CD4-positive, alpha-beta T cell (primary cell): ENCODE measurements around the gene NECTIN4. TPM values are rescaled to one million over a fixed set of nuclear protein-coding genes. Genes with fewer than 3 reads are reported as not detected.

Experiments
- ATAC-seq: fragments of 200-7000 bp; cut with Tn5 transposase; one replicate; pipeline ENCODE4 v1.10.0; 2022; ENCODE audit warnings: mild to moderate bottlenecking; ENCODE audit not compliant: poor library complexity
- CTCF ChIA-PET: fragments of 350-600 bp; sonication (Branson Sonifier 250); formaldehyde crosslinking; loops from one replicate; lab custom pipeline; 2021; ENCODE audit warnings: antibody characterized with exemption, inconsistent platforms; lab: Charles Lee
- POLR2A ChIA-PET: fragments of 350-600 bp; sonication (Branson Sonifier 250); formaldehyde crosslinking; loops from one replicate; lab custom pipeline; 2021; ENCODE audit warnings: antibody characterized with exemption, inconsistent platforms; lab: Charles Lee
- DNase-seq, 14 experiments: peaks; one replicate each; pipeline ENCODE4 v3.0.0-alpha.2; 2013 to 2020; ENCODE audit warnings: mixed read lengths in 2 of 14
- H3K27ac ChIP-seq, 2 donors: one replicate each; pipeline versions ENCODE4 v1.5.1 to v1.7.0; 2013; ENCODE audit warnings: low read length in 2 of 2, low read depth in 1 of 2, mild to moderate bottlenecking in 1 of 2
- H3K27me3 ChIP-seq, 2 experiments: 1 replicate in 1 of 2; 2 replicates in 1 of 2; pipeline versions ENCODE4 v1.6.1 to v1.7.0; 2013; ENCODE audit warnings: low read length in 2 of 2, control low read depth in 1 of 2, mild to moderate bottlenecking in 1 of 2, moderate library complexity in 1 of 2; ENCODE audit not compliant: insufficient read depth in 2 of 2, control insufficient read depth in 1 of 2
- H3K36me3 ChIP-seq: one replicate; pipeline ENCODE4 v1.6.1; 2013; ENCODE audit warnings: low read length, control low read depth; ENCODE audit not compliant: insufficient read depth
- H3K4me1 ChIP-seq: one replicate; pipeline ENCODE4 v1.6.1; 2013; ENCODE audit warnings: low read length, control low read depth; ENCODE audit not compliant: insufficient read depth
- H3K4me3 ChIP-seq: one replicate; pipeline ENCODE4 v1.5.1; 2013; ENCODE audit warnings: mild to moderate bottlenecking, low read length, moderate library complexity
- H3K9me3 ChIP-seq, 2 experiments: 1 replicate in 1 of 2; 2 replicates in 1 of 2; pipeline versions ENCODE4 v1.6.1 to v1.7.0; 2013; ENCODE audit warnings: low read length in 2 of 2, mild to moderate bottlenecking in 2 of 2, control low read depth in 1 of 2, moderate library complexity in 1 of 2; ENCODE audit not compliant: control insufficient read depth in 1 of 2, insufficient read depth in 1 of 2
- H3K27ac Mint-ChIP-seq: one replicate; pipeline ENCODE4 v1.8.0; 2020; ENCODE audit warnings: mixed read lengths
- H3K27me3 Mint-ChIP-seq: one replicate; pipeline ENCODE4 v1.8.0; 2021; ENCODE audit warnings: mixed read lengths
- H3K36me3 Mint-ChIP-seq: one replicate; pipeline ENCODE4 v1.8.0; 2021; ENCODE audit warnings: low read depth, mixed read lengths
- H3K4me1 Mint-ChIP-seq: one replicate; pipeline ENCODE4 v1.8.0; 2021; ENCODE audit warnings: low read depth, mixed read lengths
- H3K4me3 Mint-ChIP-seq: one replicate; pipeline ENCODE4 v1.8.0; 2020; ENCODE audit warnings: mild to moderate bottlenecking, mixed read lengths
- H3K9me3 Mint-ChIP-seq: one replicate; pipeline ENCODE4 v1.8.0; 2020; ENCODE audit warnings: mixed read lengths
- CTCF ChIP-seq: fragments of 200-600 bp; IDR thresholded peaks from one replicate; pipeline ENCODE4 v1.8.0; 2022; ENCODE audit warnings: antibody characterized with exemption, mild to moderate bottlenecking
- intact Hi-C, 2 experiments: fragments of 100-400 bp; cut with DNase I in 1 of 2; cut with micrococcal nuclease in 1 of 2; formaldehyde crosslinking; loops; one replicate each; pipeline versions ENCODE4 v1.15.1 to v1.9.0; 2023 to 2025; cut with DNase I, micrococcal nuclease
- total RNA-seq, 174 experiments: library from RNA in 2 of 174; stranded (reverse) in 2 of 174; gene quantifications; one replicate each; pipeline ENCODE4 v1.2.3 and lab custom pipeline; 2021 to 2026

The NECTIN4 gene
- total RNA-seq, 2 experiments from 2014 or later = 0.22 TPM

GRCh38 chr1:161039154-161039545 is 50.2 kb downstream of the NECTIN4 start:
- ChIA-PET CTCF (interaction anchor here (0.6 to 6.6 kb wide), 7 partner anchors 18 to 942 kb away, joined by 3 to 66 read pairs (median 8); partner anchors contain the start of genes ARHGAP30, F11R and KLHDC9), POLR2A (interaction anchor here (0.6 to 5.0 kb wide), 12 partner anchors 7 to 202 kb away, joined by 3 to 66 read pairs (median 6); partner anchors contain the start of genes ARHGAP30, DEDD, F11R and KLHDC9)
- no peaks in the 10 kb centered on the region for H3K27me3 ChIP-seq
- H3K9me3 ChIP-seq = no peaks in the 10 kb centered on the region
- peak overlapping the region; percentile 86 to 88 for H3K27ac ChIP-seq
- H3K27ac Mint-ChIP-seq = peak overlapping the region; percentile 91
- no peaks in the 10 kb centered on the region for H3K27me3 Mint-ChIP-seq
- peak overlapping the region; percentile 99 for H3K4me3 ChIP-seq
- peaks cover 47% of the 10 kb centered on the region for H3K36me3 Mint-ChIP-seq
- H3K36me3 ChIP-seq = peaks cover 41% of the 10 kb centered on the region
- ATAC-seq (no peak), DNase-seq (no peak)
- no peak for TF ChIP-seq CTCF
- H3K4me3 Mint-ChIP-seq = peak overlapping the region; percentile 88
- intact Hi-C loops = loop anchor here in 1 of 2 experiments (2.0 to 5.0 kb wide), 2 partner anchors 18 to 42 kb away; partner anchors contain the start of gene F11R
- peaks cover 44% of the 10 kb centered on the region for H3K4me1 Mint-ChIP-seq
- peaks cover 55% of the 10 kb centered on the region for H3K4me1 ChIP-seq
- H3K9me3 Mint-ChIP-seq = no peaks in the 10 kb centered on the region

GRCh38 chr1:161038523-161039153 is 50.7 kb downstream of the NECTIN4 start, which contains the start of gene TSTD1:
TSS of gene TSTD1 (minus strand) at chr1:161038964. CDS start at chr1:161038889, 75 bp downstream.
- Histone ChIP-seq H3K4me3 (peak within 1 kb of the TSS; percentile 99), H3K27ac (peak within 1 kb of the TSS; percentile 86 to 88), H3K4me1 (peaks cover 50% of the 10 kb centered on the region), H3K27me3 (no peaks in the 10 kb centered on the region), H3K36me3 (peaks cover 41% of the 10 kb centered on the region), H3K9me3 (no peaks in the 10 kb centered on the region)
- H3K36me3 Mint-ChIP-seq = peaks cover 47% of the 10 kb centered on the region
- peak within 1 kb of the TSS; percentile 91 for H3K27ac Mint-ChIP-seq
- POLR2A ChIA-PET = interaction anchor here (0.6 to 5.0 kb wide), 12 partner anchors 8 to 201 kb away, joined by 3 to 66 read pairs (median 6); partner anchors contain the start of genes ARHGAP30, DEDD, F11R and KLHDC9
- intact Hi-C loops = loop anchor here in 1 of 2 experiments (2.0 to 5.0 kb wide), 2 partner anchors 18 to 41 kb away; partner anchors contain the start of gene F11R
- TF ChIP-seq CTCF = no peak
- CTCF ChIA-PET = interaction anchor here (0.6 to 6.6 kb wide), 8 partner anchors 18 to 942 kb away, joined by 3 to 66 read pairs (median 6); partner anchors contain the start of genes ARHGAP30, F11R and KLHDC9
- H3K9me3 Mint-ChIP-seq = no peaks in the 10 kb centered on the region
- H3K4me3 Mint-ChIP-seq = peak within 1 kb of the TSS; percentile 88
- H3K27me3 Mint-ChIP-seq = no peaks in the 10 kb centered on the region
- H3K4me1 Mint-ChIP-seq = peaks cover 41% of the 10 kb centered on the region
- peak; percentile 75 to 96 (median 84) for DNase-seq
- ATAC-seq = peak; percentile 89

GRCh38 chr1:161037661-161038522 is 51.5 kb downstream of the NECTIN4 start:
- Histone ChIP-seq H3K4me1 (peaks cover 49% of the 10 kb centered on the region), H3K9me3 (no peaks in the 10 kb centered on the region), H3K36me3 (peaks cover 36% of the 10 kb centered on the region), H3K4me3 (peak overlapping the region; percentile 99), H3K27ac (peak overlapping the region; percentile 86 to 88), H3K27me3 (no peaks in the 10 kb centered on the region)
- CTCF ChIA-PET = interaction anchor here (1.2 to 6.6 kb wide), 6 partner anchors 17 to 61 kb away, joined by 3 to 66 read pairs (median 8); partner anchors contain the start of genes ARHGAP30, F11R and KLHDC9
- Mint-ChIP-seq H3K36me3 (peaks cover 44% of the 10 kb centered on the region), H3K27me3 (no peaks in the 10 kb centered on the region), H3K9me3 (no peaks in the 10 kb centered on the region), H3K27ac (peak overlapping the region; percentile 91), H3K4me3 (peak overlapping the region; percentile 88), H3K4me1 (peaks cover 36% of the 10 kb centered on the region)
- DNase-seq (no peak), ATAC-seq (no peak)
- POLR2A ChIA-PET = interaction anchor here (0.7 to 5.0 kb wide), 10 partner anchors 9 to 128 kb away, joined by 3 to 66 read pairs (median 6); partner anchors contain the start of genes ARHGAP30, DEDD, F11R and KLHDC9
- intact Hi-C loops = loop anchor here in 1 of 2 experiments (2.0 to 5.0 kb wide), 2 partner anchors 17 to 41 kb away; partner anchors contain the start of gene F11R
- TF ChIP-seq CTCF = no peak
